K562 (cell line): ENCODE results near the gene GDNF. TPM values are rescaled to one million over a fixed set of nuclear protein-coding genes. Genes with fewer than 3 reads are reported as not detected.

Experiments
- ETV6 ChIP-seq, 3 experiments: fragments of 150-350 bp in 1 of 3; sonication (generic) in 1 of 3; formaldehyde crosslinking in 1 of 3; IDR thresholded peaks; 2 replicates each; pipeline versions ENCODE4 v1.6.1 to v1.8.0; 2014 to 2022; ENCODE audit warnings: borderline replicate concordance in 2 of 3, low read depth in 2 of 3, antibody characterized with exemption in 1 of 3, low read length in 1 of 3, mild to moderate bottlenecking in 1 of 3, missing genetic modification reagents in 1 of 3
- MCM5 ChIP-seq: fragments of 450-650 bp; IDR thresholded peaks from 2 replicates; pipeline ENCODE4 v1.6.1; 2016; ENCODE audit warnings: low read depth
- NBN ChIP-seq: fragments of 450-650 bp; IDR thresholded peaks from 2 replicates; pipeline ENCODE4 v1.6.1; 2016; ENCODE audit warnings: low read depth, mild to moderate bottlenecking
- RNF2 ChIP-seq: sonication (generic); IDR thresholded peaks from 2 replicates; pipeline ENCODE4 v1.6.1; 2016
- ZBTB8A ChIP-seq: fragments of 450-650 bp; IDR thresholded peaks from 2 replicates; pipeline ENCODE4 v1.6.1; 2018; ENCODE audit warnings: mild to moderate bottlenecking, moderate library complexity; ENCODE audit not compliant: partially characterized antibody
- ZKSCAN3 ChIP-seq: fragments of 250-450 bp; sonication (Bioruptor Pico); IDR thresholded peaks from 2 replicates; pipeline ENCODE4 v1.4.0; 2020
- polyA plus RNA-seq, 8 experiments: library from polyadenylated mRNA; depleted of rRNA in 4 of 8; stranded (reverse) in 5 of 8; unstranded in 3 of 8; fragments of >200 nt; fragmentation: Nextera tagmentation in 2 of 8; fragmentation: Illumina TruSeq in 1 of 8; extraction: Ambion mirVana in 2 of 8; extraction: Trizol in 1 of 8; gene quantifications; 2 replicates each; pipeline versions ENCODE4 v1.2.1 to v1.2.3, GENCODE V29; 2011 to 2014; ENCODE audit warnings: inconsistent platforms in 1 of 8, missing spikeins in 1 of 8
- total RNA-seq, 7 experiments: library from RNA; depleted of rRNA in 6 of 7; stranded (reverse); fragments of >200 nt in 6 of 7; fragmentation: Illumina TruSeq in 2 of 7; extraction: Trizol in 2 of 7; gene quantifications; 2 replicates each; pipeline versions ENCODE4 v1.2.1 to v1.2.3, GENCODE V29; 2011 to 2021; ENCODE audit warnings: low replicate concordance in 1 of 7
- TF ChIP-seq, protein P1 (sequence below): sonication (generic); formaldehyde crosslinking; IDR thresholded peaks from 2 replicates; pipeline ENCODE4 v1.8.0; 2023; ENCODE audit warnings: mild to moderate bottlenecking, missing genetic modification reagents
- TF ChIP-seq, protein P2 (sequence below): fragments of 450-650 bp; IDR thresholded peaks from 2 replicates; pipeline ENCODE4 v1.6.1; 2016; ENCODE audit warnings: low read depth, mild to moderate bottlenecking, moderate library complexity

Gene GDNF
- total and polyA plus RNA-seq, 9 of the 15 experiments (the other 6 are each of a cell fraction or from before 2014, with no cell fraction given) = not detected

DNA sequence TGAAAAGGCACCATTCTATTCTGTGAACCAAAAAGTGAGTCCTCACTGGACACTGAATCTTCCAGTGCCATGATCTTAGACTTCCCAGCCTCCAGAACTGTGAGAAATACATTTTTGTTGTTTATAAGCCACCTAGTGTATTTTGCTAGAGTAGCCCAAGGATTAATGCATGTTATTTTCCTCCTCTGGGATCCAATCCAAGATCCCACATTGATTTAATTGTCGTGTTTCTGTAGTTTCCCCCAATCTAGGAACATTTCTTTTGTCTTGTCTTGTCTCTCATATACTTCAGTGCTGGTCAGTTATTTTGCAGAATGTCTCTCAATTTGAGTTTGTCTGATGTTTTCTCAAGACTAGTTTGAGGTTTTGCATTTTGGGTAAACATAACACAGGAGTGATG is 36.4 kb downstream of the GDNF start (continued):
- TF ChIP-seq, protein P1, sequence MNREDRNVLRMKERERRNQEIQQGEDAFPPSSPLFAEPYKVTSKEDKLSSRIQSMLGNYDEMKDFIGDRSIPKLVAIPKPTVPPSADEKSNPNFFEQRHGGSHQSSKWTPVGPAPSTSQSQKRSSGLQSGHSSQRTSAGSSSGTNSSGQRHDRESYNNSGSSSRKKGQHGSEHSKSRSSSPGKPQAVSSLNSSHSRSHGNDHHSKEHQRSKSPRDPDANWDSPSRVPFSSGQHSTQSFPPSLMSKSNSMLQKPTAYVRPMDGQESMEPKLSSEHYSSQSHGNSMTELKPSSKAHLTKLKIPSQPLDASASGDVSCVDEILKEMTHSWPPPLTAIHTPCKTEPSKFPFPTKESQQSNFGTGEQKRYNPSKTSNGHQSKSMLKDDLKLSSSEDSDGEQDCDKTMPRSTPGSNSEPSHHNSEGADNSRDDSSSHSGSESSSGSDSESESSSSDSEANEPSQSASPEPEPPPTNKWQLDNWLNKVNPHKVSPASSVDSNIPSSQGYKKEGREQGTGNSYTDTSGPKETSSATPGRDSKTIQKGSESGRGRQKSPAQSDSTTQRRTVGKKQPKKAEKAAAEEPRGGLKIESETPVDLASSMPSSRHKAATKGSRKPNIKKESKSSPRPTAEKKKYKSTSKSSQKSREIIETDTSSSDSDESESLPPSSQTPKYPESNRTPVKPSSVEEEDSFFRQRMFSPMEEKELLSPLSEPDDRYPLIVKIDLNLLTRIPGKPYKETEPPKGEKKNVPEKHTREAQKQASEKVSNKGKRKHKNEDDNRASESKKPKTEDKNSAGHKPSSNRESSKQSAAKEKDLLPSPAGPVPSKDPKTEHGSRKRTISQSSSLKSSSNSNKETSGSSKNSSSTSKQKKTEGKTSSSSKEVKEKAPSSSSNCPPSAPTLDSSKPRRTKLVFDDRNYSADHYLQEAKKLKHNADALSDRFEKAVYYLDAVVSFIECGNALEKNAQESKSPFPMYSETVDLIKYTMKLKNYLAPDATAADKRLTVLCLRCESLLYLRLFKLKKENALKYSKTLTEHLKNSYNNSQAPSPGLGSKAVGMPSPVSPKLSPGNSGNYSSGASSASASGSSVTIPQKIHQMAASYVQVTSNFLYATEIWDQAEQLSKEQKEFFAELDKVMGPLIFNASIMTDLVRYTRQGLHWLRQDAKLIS (CRISPR knock-in tag) = no peak
- no peak for TF ChIP-seq RNF2
- TF ChIP-seq ETV6 (IDR thresholded peaks at IDR 0.05; ENCODE audit: borderline replicate concordance in 1 of 2, low read depth in 2 of 2, low read length in 1 of 2) = no peak
- TF ChIP-seq ETV6 (CRISPR knock-in tag; IDR thresholded peaks at IDR 0.05; ENCODE audit: borderline replicate concordance) = no peak
- no peak for TF ChIP-seq NBN
- TF ChIP-seq ZKSCAN3 (CRISPR knock-in tag) = no peak
- no peak for TF ChIP-seq ZBTB8A
- no peak for TF ChIP-seq MCM5
- TF ChIP-seq, protein P2, sequence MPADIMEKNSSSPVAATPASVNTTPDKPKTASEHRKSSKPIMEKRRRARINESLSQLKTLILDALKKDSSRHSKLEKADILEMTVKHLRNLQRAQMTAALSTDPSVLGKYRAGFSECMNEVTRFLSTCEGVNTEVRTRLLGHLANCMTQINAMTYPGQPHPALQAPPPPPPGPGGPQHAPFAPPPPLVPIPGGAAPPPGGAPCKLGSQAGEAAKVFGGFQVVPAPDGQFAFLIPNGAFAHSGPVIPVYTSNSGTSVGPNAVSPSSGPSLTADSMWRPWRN = no peak
